GM19397 (cell line): ENCODE results near the gene SETMAR.
"Not testable (repeated sequence)": the region's sequence is repeated elsewhere in the genome, so short reads cannot be mapped to it uniquely, and the experiment has no call there.

Experiments
- ATAC-seq: cut with Tn5 transposase; IDR thresholded peaks from one replicate; pipeline ENCODE4 v1.9.1; 2021; ENCODE audit warnings: mild to moderate bottlenecking, moderate library complexity; ENCODE audit not compliant: unreplicated experiment

Gene SETMAR

GRCh38 chr3:4313606-4314293 lies 10.6 kb downstream of the SETMAR start:
- no peak for ATAC-seq

- no peak for ATAC-seq
These were observed 11.5 kb downstream of the SETMAR start for GRCh38 chr3:4314688-4315087.

GRCh38 chr3:4320096-4320911 lies 17.1 kb downstream of the SETMAR start:
- no peak for ATAC-seq

GRCh38 chr3:4321732-4322131 lies 18.6 kb downstream of the SETMAR start:
- ATAC-seq, result no peak

- no peak for ATAC-seq
These were observed 19.5 kb downstream of the SETMAR start for GRCh38 chr3:4322635-4323034.

- ATAC-seq, result no peak
These were observed 20.3 kb downstream of the SETMAR start for GRCh38 chr3:4323246-4324027.

- ATAC-seq, result no peak
These were observed 23.7 kb downstream of the SETMAR start for GRCh38 chr3:4326868-4327267.

- not testable (repeated sequence) for ATAC-seq
These were observed 26.6 kb downstream of the SETMAR start for GRCh38 chr3:4329806-4330205.

- no peak for ATAC-seq
These were observed 28.9 kb downstream of the SETMAR start for GRCh38 chr3:4332111-4332510.

GRCh38 chr3:4332574-4332973 lies 29.4 kb downstream of the SETMAR start:
- no peak for ATAC-seq

GRCh38 chr3:4332991-4333390 lies 29.8 kb downstream of the SETMAR start:
- no peak for ATAC-seq

GRCh38 chr3:4334548-4334947 lies 31.4 kb downstream of the SETMAR start:
- ATAC-seq, result no peak

- no peak for ATAC-seq
These were observed 32.8 kb downstream of the SETMAR start for GRCh38 chr3:4335840-4336562.

GRCh38 chr3:4336850-4337546 lies 33.8 kb downstream of the SETMAR start:
- ATAC-seq, result no peak

GRCh38 chr3:4338751-4339150 lies 35.6 kb downstream of the SETMAR start:
- ATAC-seq, result no peak

GRCh38 chr3:4340077-4340410 lies 36.9 kb downstream of the SETMAR start:
- no peak for ATAC-seq

- no peak for ATAC-seq
These were observed 37.5 kb downstream of the SETMAR start for GRCh38 chr3:4340411-4341335.

GRCh38 chr3:4341336-4341675 lies 38.1 kb downstream of the SETMAR start:
- ATAC-seq, result no peak

- ATAC-seq, result no peak
These were observed 40.1 kb downstream of the SETMAR start for GRCh38 chr3:4343258-4343657.

- no peak for ATAC-seq
These were observed 47.6 kb downstream of the SETMAR start for GRCh38 chr3:4350789-4351163.
